ENCODE measurements around the gene HUNK.

DNA sequence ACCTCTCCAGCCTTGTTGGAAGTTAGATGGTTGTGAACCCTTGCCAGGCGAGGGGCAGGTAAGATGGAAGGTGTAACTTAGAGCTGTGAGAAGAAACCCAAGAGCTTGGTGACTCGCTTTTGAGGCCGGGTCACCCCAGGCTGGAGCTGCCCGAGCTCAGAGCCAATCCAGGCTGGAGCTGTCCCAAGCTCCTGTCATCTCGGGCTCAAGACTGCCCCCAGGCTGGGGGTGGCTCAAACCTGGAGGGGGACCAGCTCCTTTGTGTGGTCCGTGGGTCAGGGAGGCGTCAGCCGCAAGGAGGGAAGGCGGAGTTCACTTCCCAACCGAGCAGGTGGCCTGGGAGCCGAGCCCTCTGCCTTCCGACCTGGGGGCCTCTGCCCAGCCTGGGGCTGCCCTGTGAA is 2.0 kb downstream of the HUNK start:
- TF ChIP-seq EP300 (IDR thresholded peaks at IDR 0.05) = no peak
- TF ChIP-seq, protein P1, sequence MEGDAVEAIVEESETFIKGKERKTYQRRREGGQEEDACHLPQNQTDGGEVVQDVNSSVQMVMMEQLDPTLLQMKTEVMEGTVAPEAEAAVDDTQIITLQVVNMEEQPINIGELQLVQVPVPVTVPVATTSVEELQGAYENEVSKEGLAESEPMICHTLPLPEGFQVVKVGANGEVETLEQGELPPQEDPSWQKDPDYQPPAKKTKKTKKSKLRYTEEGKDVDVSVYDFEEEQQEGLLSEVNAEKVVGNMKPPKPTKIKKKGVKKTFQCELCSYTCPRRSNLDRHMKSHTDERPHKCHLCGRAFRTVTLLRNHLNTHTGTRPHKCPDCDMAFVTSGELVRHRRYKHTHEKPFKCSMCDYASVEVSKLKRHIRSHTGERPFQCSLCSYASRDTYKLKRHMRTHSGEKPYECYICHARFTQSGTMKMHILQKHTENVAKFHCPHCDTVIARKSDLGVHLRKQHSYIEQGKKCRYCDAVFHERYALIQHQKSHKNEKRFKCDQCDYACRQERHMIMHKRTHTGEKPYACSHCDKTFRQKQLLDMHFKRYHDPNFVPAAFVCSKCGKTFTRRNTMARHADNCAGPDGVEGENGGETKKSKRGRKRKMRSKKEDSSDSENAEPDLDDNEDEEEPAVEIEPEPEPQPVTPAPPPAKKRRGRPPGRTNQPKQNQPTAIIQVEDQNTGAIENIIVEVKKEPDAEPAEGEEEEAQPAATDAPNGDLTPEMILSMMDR (IDR thresholded peaks at IDR 0.05) = no peak

Measured in suprapubic skin (tissue), 3 donors.